Liver (tissue), 9 donors: ENCODE results near the gene LMTK3. TPM values are rescaled to one million over a fixed set of nuclear protein-coding genes. Genes with fewer than 3 reads are reported as not detected.

Experiments used
- DNase-seq: peaks from one replicate; pipeline ENCODE4 v3.0.0-alpha.2; 2017; ENCODE audit warnings: low spot score
- H3K27ac ChIP-seq, 2 donors: one replicate each; pipeline ENCODE4 v1.7.0; 2013; ENCODE audit warnings: inconsistent platforms in 2 of 2, low read length in 2 of 2, control low read depth in 1 of 2, low read depth in 1 of 2, mild to moderate bottlenecking in 1 of 2
- H3K27me3 ChIP-seq, 4 donors: one replicate each; pipeline versions ENCODE4 v1.6.1 to v1.7.0; 2013; ENCODE audit warnings: low read length in 3 of 4, inconsistent platforms in 1 of 4, mild to moderate bottlenecking in 1 of 4, moderate library complexity in 1 of 4; ENCODE audit not compliant: control insufficient read depth in 4 of 4, insufficient read depth in 4 of 4
- H3K36me3 ChIP-seq, 4 donors: one replicate each; pipeline versions ENCODE4 v1.6.1 to v1.7.0; 2013; ENCODE audit warnings: low read length in 3 of 4, mild to moderate bottlenecking in 3 of 4, low read depth in 1 of 4, moderate library complexity in 1 of 4; ENCODE audit not compliant: control insufficient read depth in 4 of 4, insufficient read depth in 3 of 4
- H3K4me1 ChIP-seq, 4 donors: one replicate each; pipeline versions ENCODE4 v1.6.1 to v1.7.0; 2013; ENCODE audit warnings: low read length in 3 of 4, mild to moderate bottlenecking in 3 of 4, moderate library complexity in 1 of 4; ENCODE audit not compliant: control insufficient read depth in 4 of 4, insufficient read depth in 4 of 4
- H3K4me3 ChIP-seq, 3 donors: one replicate each; pipeline versions ENCODE4 v1.6.1 to v1.7.0; 2013; ENCODE audit warnings: low read length in 3 of 3, control low read depth in 1 of 3, low read depth in 1 of 3, mild to moderate bottlenecking in 1 of 3
- H3K9ac ChIP-seq, 2 donors: one replicate each; pipeline ENCODE4 v1.7.0; 2013; ENCODE audit warnings: low read length in 2 of 2, mild to moderate bottlenecking in 2 of 2, moderate library complexity in 2 of 2, control low read depth in 1 of 2, low read depth in 1 of 2
- H3K9me3 ChIP-seq, 4 donors: one replicate each; pipeline versions ENCODE4 v1.6.1 to v1.7.0; 2013; ENCODE audit warnings: low read length in 3 of 4; ENCODE audit not compliant: control insufficient read depth in 4 of 4
- CTCF ChIP-seq: fragments of 150-350 bp; IDR thresholded peaks from 2 replicates; pipeline ENCODE4 v1.5.1; 2017; ENCODE audit warnings: improper control_type of control experiment, low read depth, low read length; ENCODE audit not compliant: missing input control
- EGR1 ChIP-seq, 2 donors: IDR thresholded peaks; 2 replicates each; pipeline ENCODE4 v1.6.1; 2016 to 2018; ENCODE audit warnings: antibody characterized with exemption in 2 of 2, low read depth in 2 of 2
- FOXA1 ChIP-seq: IDR thresholded peaks from 2 replicates; pipeline ENCODE4 v1.6.1; 2016; ENCODE audit warnings: antibody characterized with exemption
- FOXA2 ChIP-seq: IDR thresholded peaks from 2 replicates; pipeline ENCODE4 v1.6.1; 2016; ENCODE audit warnings: antibody characterized with exemption
- GABPA ChIP-seq, 2 donors: IDR thresholded peaks in 1 of 2; conservative IDR thresholded peaks in 1 of 2; 2 replicates each; pipeline ENCODE4 v1.6.1; 2016; ENCODE audit warnings: antibody characterized with exemption in 2 of 2, mild to moderate bottlenecking in 1 of 2, moderate library complexity in 1 of 2
- HNF4A ChIP-seq, 2 donors: conservative IDR thresholded peaks; 2 replicates each; pipeline ENCODE4 v1.6.1; 2016; ENCODE audit warnings: antibody characterized with exemption in 2 of 2, mild to moderate bottlenecking in 2 of 2
- MAX ChIP-seq: IDR thresholded peaks from 2 replicates; pipeline ENCODE4 v1.6.1; 2016; ENCODE audit warnings: antibody characterized with exemption
- RAD21 ChIP-seq, 2 donors: IDR thresholded peaks; 2 replicates each; pipeline ENCODE4 v1.6.1; 2016; ENCODE audit warnings: antibody characterized with exemption in 2 of 2, mild to moderate bottlenecking in 2 of 2
- REST ChIP-seq: IDR thresholded peaks from 2 replicates; pipeline ENCODE4 v1.6.1; 2016; ENCODE audit warnings: antibody characterized with exemption, mild to moderate bottlenecking
- RXRA ChIP-seq, 2 donors: IDR thresholded peaks; 2 replicates each; pipeline ENCODE4 v1.6.1; 2017 to 2018; ENCODE audit warnings: antibody characterized with exemption in 2 of 2, mild to moderate bottlenecking in 1 of 2
- SP1 ChIP-seq: IDR thresholded peaks from 2 replicates; pipeline ENCODE4 v1.6.1; 2018; ENCODE audit warnings: antibody characterized with exemption, mild to moderate bottlenecking
- TAF1 ChIP-seq: conservative IDR thresholded peaks from 2 replicates; pipeline ENCODE4 v1.6.1; 2016; ENCODE audit warnings: antibody characterized with exemption, mild to moderate bottlenecking
- YY1 ChIP-seq: IDR thresholded peaks from 2 replicates; pipeline ENCODE4 v1.6.1; 2016; ENCODE audit warnings: antibody characterized with exemption, mild to moderate bottlenecking
- WGBS: extraction: QIAGEN DNeasy Blood & Tissue Kit; methylation state at CpG from one replicate; pipeline ENCODE4 v1.1.7; 2013; 5-methylcytosine and 5-hydroxymethylcytosine counted together
- polyA plus RNA-seq, 2 donors: library from polyadenylated mRNA; stranded (reverse) in 1 of 2; unstranded in 1 of 2; fragments of 200-250 nt in 1 of 2; fragments of >200 nt in 1 of 2; fragmentation: Nextera tagmentation in 1 of 2; extraction: Ambion mirVana in 1 of 2; gene quantifications; one replicate each; pipeline versions ENCODE4 v1.2.1 to v1.2.3, GENCODE V29; 2013 to 2015
- total RNA-seq, 2 donors: library from RNA; depleted of rRNA; stranded (reverse); fragments of >200 nt; gene quantifications; one replicate each; pipeline ENCODE4 v1.2.3, GENCODE V29; 2014
- TF ChIP-seq, protein P1 (sequence below): IDR thresholded peaks from 2 replicates; pipeline ENCODE4 v1.6.1; 2016; ENCODE audit warnings: antibody characterized with exemption
- donor health status: healthy.
- donor health status: healthy.
- donor health status: healthy.
- donor health status: healthy.
- donor health status: healthy.

LMTK3 gene
- total and polyA plus RNA-seq, 4 donors: 0.08 TPM; not detected in 2

DNA sequence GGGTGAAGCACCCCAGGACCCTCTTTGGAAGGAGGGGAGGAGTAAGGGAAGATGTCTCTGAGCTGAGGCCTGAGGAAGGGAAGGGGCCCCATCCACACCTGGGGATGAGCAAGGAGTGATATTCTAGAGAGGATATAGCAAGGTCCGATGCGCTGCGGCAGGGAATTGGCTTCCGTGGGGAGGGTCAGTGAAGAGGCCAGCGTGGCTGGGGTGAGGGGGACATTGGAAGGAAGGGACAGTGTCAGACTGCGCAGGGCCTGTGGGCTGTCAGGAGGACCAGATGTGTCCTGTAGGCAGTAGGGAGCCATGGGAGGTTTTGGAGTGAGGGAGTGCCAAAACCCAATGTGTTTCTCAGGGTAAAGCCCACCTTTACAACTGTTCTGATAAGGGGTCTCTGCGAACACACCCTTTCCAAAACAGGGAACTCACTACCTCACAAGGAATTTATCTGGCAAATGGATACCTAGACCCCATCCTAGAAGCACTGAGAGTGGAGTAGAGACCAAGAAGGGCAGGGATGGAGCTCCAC is 3.7 kb downstream of the LMTK3 start:
- TF ChIP-seq REST (no peak), GABPA (IDR thresholded peaks at IDR 0.05 in 1 of 2, conservative IDR thresholded peaks at IDR 0.05 in 1 of 2) (no peak), HNF4A (conservative IDR thresholded peaks at IDR 0.05) (no peak), RAD21 (IDR thresholded peaks at IDR 0.05) (no peak), FOXA2 (no peak), SP1 (no peak), MAX (no peak), YY1 (no peak), CTCF (no peak), FOXA1 (no peak), EGR1 (IDR thresholded peaks at IDR 0.05; ENCODE audit: low read depth in 2 of 2) (no peak), TAF1 (no peak), RXRA (IDR thresholded peaks at IDR 0.05) (no peak)
- WGBS: 86% methylated on average over 7 of the region's 7 CpGs
- Histone ChIP-seq H3K9me3 (no peaks in the 10 kb centered on the region), H3K9ac (no peak overlapping the region), H3K27ac (no peak overlapping the region), H3K4me3 (no peak overlapping the region), H3K36me3 (no peaks in the 10 kb centered on the region), H3K4me1 (peaks cover 0 to 3% (median 0%) of the 10 kb centered on the region in 4 donors), H3K27me3 (peaks cover 0 to 8% (median 2%) of the 10 kb centered on the region in 4 donors)
- DNase-seq: no peak

- Histone ChIP-seq H3K4me1 (peaks cover 0 to 8% (median 3%) of the 10 kb centered on the region in 4 donors), H3K27ac (no peak overlapping the region), H3K9me3 (no peaks in the 10 kb centered on the region), H3K27me3 (peaks cover 0 to 3% (median under 1%) of the 10 kb centered on the region in 4 donors), H3K36me3 (no peaks in the 10 kb centered on the region), H3K4me3 (no peak overlapping the region), H3K9ac (no peak overlapping the region)
- peak; percentile 28 for TF ChIP-seq CTCF
- peak; percentile 68 to 75 for TF ChIP-seq RAD21 (IDR thresholded peaks at IDR 0.05)
- TF ChIP-seq, protein P1, sequence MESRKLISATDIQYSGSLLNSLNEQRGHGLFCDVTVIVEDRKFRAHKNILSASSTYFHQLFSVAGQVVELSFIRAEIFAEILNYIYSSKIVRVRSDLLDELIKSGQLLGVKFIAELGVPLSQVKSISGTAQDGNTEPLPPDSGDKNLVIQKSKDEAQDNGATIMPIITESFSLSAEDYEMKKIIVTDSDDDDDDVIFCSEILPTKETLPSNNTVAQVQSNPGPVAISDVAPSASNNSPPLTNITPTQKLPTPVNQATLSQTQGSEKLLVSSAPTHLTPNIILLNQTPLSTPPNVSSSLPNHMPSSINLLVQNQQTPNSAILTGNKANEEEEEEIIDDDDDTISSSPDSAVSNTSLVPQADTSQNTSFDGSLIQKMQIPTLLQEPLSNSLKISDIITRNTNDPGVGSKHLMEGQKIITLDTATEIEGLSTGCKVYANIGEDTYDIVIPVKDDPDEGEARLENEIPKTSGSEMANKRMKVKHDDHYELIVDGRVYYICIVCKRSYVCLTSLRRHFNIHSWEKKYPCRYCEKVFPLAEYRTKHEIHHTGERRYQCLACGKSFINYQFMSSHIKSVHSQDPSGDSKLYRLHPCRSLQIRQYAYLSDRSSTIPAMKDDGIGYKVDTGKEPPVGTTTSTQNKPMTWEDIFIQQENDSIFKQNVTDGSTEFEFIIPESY: no peak
- WGBS: 86% methylated on average over 5 of the region's 5 CpGs
- no peak for DNase-seq
Observed at GRCh38 chr19:48506138-48506733, 5.4 kb downstream of the LMTK3 start.
